Activated CD4-positive, alpha-beta T cell treated with anti-CD3 and anti-CD28 coated beads, Interleukin-2, amount 50 U/mL, for 4 hours (primary cell): ENCODE results near the gene ABHD15.
"Not testable (repeated sequence)": the region's sequence is repeated elsewhere in the genome, so short reads cannot be mapped to it uniquely, and the experiment has no call there.

Experiments
- DNase-seq, 2 experiments: peaks; one replicate each; pipeline ENCODE4 v3.0.0-alpha.2; 2020

Gene ABHD15

DNA sequence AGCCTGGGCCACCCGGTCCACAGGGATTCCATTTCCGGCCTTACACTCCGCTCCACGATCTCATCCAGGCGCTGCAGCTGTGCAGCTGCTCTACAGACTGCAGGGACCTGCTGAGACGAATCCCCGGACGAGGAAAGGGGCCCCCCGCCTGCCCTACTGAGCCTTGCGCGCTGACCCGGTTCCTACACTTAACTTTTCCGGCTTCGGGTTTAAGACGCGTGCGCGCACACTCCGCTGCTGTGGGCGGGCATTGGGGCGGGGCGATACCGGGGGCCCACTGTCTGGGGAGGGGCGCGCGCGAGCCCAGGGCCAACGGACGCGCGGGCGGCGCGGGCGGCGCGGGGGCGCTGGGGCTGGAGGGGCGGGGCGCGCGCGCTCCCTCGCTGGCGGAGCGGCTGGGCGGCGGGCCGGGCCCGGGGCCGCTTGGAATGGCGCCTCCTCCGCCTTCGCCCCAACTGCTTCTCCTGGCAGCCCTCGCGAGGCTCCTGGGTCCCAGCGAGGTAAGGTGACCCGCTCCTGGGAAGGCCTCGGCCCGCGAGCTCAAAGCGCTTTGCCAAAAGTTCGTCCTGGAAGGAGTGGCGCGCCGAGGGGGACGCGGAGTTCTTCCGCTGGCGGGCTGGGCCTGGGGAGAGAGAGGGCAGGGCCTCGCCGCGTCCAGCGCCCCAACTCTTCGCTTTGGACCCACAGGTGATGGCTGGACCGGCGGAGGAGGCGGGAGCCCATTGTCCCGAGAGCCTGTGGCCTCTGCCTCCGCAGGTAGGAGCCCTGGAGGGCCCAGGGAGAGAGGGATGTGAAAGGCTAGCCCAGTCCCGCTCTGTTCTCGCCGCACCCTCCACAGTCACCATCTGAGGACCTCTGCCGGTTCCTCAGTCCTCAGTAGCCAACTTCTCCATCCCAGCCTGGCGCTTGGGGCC, 1.8 kb upstream of the ABHD15 start, which contains the start of gene TP53I13:
TSS of gene TP53I13 (plus strand) at position 371 of the 914 bp plus-strand sequence. CDS start at position 429, 58 bp downstream.
- DNase-seq, result peak; percentile 93

DNA sequence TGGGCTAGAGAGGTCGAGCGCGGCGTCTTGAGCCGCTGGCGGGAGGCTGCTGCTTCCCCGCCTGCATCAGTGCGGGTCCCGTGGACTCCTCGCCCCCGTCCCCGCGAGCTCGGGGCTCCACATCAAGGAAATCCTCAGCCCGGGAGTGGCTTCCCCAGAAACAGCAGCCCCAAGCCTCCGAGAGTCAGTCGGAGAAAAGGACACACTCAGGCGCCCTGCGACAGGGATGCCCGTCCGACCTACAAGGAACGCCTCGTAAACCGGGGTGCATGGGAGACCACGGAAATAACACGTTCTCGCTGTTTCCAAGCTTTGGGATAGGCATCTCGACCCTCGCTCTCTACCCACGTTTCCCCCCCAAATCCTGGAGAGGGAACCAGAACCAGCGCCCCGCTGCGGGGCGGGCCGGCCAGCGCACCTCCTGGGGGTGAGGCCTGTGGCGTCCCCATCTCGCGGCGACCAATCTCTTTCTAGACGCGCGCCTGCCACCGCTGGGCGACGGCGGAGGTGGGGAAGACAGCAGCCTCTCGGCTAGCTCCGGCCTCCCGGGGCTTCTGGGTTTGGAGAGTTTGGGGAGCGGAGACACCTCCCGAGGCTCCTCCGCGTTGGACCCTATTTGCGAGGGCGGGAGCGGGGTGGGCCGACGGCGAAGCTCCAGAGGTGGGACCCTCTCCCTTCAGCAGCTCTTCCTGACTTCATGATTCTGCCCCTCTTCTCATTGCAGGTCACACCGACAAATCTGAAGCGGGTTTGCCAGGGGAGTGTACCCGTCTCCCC, 905 bp upstream of the ABHD15 start:
- DNase-seq, result peak; percentile 63 to 65

DNA sequence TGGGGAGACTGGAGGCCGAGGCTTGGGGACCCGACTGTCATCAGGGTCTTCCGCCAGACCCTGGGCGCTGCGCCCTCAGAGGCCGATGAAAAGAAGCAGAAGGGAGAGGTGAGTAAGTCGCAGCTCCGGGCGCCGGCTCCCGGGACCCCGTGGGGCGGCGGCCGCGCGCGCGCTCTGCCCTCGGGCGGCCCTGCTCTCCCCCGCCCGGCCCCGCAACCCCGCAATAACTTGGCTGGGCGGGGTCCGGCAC, 392 bp upstream of the ABHD15 start:
- no peak for DNase-seq

DNA sequence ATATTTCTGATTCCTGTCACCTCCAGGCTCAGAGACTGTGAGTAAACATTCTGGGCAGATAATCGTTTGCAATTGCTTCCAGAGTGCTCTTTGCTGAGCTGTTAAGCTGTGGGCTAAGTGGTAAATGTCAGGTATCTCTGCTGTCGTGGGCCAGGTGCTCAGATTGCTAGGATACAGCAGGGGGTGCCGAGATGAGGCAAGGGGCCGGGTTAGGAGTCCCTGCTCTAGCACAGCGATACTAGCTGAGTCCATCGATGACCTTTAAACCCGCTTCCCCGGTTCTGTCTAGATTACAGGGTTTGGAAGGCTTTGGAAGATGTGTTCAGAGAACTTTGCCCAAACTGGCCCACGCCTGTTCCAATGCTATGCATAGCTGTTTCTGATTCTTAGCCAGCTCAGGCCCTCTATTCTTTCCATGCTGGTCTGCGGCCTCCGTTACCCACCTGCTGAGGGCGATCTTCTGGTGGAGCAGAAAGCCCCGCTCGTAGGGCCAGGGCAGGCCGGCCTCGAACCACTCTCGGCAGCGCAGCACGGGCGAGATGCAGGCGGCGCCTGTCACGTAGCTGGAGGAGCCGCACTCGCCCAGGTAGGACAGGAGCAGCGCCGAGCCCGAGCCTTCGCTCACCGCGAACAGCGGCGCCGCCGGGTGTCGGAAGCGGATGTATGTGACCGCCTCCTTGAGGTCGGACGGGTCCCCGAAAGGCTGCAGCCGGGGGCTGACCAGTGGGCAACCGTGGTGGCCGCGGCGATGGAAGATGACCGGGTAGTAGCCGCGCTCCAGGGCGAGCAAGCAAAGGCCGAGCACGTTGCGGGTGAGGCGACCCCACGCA, 979 bp downstream of the ABHD15 start:
- peak; percentile 50 to 51 for DNase-seq

DNA sequence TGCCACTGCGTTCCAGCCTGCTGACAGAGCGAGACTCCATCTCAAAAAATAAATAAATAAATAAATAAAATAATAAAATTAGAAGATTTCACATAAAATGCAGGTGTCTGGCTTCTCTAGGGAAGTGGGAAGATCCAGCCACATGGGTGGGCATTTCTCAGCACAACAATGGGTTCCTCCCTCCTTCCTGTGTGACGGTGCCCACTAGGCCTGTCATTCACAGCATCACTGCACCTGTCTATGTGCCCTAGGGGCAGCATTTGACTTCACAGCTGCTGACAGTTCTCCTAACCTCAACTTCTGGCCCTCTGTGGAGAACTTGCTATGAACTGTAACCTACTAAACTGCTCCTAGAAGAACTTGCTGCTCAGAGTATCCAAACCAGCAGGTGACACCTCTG, 3.0 kb downstream of the ABHD15 start:
- DNase-seq, result no peak

DNA sequence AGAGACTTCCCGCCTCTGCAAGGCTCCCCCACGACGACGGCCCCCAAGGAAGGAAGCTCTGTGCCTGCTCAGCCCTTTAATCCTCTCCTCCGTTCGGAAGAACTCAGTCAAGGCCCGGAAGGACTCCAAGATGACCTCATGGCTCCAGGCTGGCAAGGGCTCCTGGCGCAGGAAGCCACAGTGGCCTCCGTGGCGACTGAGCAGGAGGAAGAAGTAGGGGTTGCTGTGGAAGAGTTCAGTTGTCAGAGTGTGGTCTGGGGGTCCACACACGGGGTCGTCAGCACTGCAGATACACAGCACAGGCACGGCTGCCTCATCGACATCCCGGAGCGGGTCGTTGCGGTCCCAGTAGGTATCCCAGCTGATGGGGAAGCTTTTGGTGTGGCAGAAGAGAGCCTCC, 4.2 kb downstream of the ABHD15 start:
- DNase-seq, result no peak

DNA sequence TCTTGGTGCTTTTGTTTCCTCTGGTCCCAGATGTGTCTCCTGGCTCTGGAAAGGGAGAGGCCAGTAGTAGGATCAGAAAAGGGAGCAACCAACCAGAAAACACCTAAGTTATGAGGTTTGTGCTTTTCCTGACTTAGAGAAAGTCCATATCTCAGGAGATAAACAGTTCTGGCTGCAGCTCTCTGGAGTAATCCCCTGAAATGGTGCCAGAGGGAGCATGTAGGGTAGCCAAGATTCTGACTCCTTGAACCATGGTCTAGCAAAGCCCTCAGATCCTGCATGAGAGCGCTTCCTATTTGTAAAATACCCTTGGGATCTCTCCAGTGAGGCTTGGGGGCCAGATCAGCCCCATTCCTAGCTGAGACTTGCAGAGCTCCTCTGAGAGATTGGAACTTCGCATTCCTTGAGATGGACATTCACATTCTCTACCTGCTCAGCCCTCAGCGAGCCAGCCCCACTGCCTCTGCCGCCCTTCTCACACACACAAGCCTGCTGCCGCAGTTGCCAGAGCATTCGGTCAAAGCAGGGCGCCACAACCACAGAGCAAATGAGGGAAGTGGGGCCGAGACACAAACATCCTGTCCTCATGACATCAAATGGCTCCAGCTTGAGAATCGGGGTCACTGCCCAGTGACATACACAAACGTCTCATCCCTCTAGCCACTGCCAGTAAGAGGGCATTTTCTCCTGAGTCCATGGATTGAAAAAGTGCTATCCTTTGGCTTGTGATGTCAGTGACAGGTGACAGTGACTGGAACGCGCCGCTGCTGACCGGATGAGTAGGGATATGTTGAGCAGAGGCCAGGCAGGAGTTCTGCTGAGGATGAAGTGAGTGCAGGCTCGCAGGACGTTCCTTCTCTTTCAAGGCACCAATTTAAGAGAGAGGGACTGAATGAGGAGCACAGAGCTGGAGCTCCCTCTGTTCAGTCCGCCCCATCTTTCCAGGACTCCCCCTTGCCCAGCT, 5.0 kb downstream of the ABHD15 start:
- no peak for DNase-seq

DNA sequence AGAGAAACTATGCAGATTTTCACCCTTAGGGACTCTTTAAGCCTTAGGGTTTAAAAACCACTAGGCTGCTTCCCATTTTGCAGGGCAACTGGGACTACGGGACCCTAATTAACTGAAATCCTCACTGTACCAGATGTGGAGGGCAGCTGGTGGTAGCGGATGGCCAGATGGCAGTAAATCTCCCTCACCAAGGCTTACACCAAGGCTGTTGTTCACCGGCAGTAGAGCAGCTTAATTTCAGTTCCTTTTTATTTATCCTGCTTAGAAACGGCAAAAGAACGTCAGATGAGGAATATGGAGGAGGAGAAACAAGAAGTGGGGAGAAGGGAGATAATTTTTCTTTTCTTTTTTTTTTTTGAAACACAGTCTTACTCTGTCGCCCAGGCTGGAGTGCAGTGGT, 6.5 kb downstream of the ABHD15 start:
- no peak for DNase-seq

DNA sequence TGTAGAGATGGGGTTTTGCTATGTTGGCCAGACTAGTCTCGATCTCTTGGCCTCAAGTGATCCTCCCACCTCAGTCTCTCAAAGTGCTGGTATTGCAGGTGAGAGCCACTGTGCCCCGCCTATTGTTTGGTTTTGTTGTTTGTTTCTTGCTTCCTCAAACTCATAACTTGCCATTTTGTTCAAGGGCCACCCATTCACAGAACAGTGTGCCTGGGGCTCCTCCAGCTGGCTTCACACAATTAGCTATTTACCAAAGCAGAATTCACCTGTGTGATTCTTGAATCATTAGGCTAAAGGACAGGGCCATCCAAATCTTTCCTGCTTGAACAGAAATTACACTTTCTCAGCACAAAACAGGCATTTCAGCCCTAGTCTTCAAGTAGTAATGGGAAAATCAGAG, 7.2 kb downstream of the ABHD15 start:
- no peak for DNase-seq

DNA sequence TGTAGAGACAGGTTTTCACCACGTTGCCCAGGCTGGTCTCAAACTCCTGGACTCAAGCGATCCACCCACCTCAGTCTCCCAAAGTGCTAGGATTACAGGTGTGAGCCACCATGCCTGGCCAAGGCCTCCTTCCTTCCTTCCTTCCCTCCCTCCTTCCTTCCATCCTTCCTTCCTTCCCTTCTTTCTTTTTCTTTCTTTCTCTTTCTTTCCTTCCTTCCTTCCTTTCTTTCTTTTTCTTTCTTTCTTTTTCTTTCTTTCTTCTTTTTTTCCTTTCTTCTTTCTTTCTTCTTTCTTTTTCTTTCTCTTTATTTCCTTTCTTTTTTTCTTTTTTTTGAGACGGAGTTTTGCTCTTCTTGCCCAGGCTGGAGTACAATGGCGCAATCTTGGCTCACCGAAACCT, 8.7 kb downstream of the ABHD15 start:
- DNase-seq, result not testable (repeated sequence)

DNA sequence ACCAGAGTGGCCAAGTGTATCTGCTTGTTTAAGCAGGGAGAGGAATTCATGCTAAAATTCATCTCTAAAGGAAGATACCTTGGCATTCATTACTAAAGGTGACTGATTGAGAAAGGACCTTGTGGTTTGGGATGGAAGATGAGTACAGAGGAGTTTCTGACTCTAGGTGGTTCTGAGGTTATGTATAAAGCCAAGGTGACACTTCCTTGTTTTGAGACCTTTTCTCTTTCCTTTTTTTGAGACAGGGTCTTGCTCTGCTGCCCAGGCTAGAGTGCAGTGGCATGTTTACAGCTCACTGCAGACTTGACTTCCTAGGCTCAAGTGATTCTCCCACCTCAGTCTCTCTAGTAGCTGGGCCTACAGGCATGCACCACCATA, 9.1 kb downstream of the ABHD15 start:
- no peak for DNase-seq

DNA sequence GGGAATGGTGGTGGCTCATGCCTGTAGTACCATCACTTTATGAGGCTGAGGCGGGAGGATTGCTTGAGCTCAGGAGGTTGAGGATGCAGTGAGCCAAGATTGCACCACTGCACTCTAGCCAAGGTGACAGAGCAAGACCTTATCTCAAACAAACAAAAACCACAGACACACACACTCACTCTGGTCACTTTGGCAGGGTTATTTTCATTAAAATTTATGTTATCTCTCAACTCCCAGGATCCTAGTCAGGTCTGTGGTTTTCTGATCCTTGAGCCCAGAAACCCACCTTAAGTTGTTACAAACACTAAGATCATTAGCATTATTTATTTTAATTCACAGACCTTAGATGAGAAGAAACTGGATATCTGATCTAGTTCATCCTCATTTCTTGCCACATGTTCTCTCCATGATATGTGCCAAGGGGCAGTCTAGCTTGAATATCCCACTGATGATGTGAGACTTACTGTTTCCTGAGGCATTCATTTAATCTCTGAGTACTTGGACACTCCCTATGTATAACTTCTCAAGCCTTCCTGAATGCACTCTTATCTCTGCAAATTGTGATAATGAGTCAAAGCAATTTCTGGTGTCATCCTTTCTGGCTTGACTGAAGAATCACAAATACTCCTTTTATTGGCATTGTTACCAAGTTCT, 9.6 kb downstream of the ABHD15 start:
- DNase-seq, result no peak

DNA sequence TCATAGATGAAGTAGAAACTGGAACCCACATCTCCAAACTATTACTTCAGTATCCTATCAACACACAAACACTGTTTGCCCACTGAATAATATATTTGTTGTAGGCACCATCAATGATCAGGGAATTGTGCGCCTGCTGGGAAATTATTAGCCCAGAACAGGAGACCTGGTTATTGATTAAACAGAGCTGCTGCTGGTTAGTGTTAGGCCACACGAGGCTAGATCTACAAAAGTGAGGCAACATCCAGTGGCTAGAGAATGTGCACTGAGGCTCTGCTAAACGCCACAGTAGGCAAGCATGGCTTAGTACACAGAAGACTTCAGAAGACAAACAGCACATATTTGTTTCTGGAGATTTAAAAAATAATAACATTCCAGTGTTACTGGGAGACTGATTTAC, 11.0 kb downstream of the ABHD15 start:
- DNase-seq, result no peak

DNA sequence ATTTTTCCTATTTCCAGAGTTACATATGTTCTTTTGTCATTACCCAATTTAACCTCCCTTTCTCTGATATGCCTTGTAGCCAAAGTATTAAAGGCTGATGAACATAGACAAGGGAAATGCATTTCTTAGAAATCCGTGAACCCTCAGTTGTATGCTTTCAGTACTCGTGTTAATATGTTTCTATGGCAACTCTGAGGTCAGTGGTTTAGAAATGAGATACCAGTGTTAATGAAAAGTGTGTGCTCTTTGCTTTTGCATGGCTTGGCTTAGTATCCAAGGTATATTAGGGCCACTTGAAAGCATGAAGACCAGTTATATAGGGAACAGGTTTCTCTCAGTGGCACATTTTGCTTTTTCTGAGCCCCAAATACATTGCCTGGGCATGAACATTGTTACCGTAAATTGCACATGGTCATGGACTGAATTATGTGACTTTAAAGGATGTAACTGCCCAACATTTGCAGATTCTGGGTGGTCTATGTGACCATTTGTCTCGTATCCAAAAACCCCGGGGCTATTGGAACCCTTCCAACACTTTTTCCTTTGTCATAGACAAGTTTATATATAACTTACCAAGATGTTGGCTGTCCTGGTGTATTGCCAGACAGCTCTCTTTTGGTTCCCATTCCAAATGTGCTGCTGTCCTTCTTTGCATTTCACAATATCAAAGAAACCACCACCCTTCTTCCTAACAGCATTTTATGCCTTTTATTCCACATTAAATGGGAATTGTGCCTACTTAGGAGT, 17.5 kb downstream of the ABHD15 start:
- no peak for DNase-seq

DNA sequence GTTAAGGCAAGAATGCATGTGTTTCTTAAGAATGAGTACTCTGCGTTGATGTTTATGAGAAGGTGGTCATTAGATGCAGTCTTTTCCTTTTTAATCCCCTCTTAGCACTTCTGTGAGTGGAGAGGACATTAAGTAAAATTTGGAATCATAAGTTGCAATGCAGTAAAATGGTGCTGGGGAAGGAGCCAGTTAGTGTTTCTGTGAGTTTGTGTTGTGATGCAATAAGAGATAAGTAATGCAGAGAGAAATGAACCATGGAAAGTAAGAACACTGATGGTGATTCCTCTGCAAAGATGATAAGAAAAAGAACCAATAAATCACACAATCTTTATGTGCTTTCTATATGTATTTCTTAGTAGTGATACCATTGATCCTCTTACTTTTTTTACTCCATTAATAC, 20.0 kb downstream of the ABHD15 start:
- DNase-seq, result no peak

DNA sequence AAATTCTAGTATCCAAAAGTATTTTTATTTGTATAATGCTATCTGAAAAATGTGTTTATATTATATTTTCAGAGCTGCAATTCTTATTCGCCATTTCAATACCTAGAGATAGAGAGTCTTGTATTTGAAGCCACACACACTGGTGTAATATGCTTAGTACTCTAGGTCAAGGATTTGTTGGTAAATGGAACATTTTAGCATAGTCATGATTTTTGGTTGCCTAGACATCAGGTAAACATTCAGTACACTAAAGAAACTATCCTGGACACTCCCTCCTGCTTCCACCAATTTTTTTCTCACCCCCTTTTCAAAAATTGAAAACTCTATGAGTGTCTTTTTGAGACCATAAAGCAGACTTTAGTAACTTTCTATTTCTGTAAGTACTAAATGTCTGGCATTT, 20.8 kb downstream of the ABHD15 start:
- no peak for DNase-seq

DNA sequence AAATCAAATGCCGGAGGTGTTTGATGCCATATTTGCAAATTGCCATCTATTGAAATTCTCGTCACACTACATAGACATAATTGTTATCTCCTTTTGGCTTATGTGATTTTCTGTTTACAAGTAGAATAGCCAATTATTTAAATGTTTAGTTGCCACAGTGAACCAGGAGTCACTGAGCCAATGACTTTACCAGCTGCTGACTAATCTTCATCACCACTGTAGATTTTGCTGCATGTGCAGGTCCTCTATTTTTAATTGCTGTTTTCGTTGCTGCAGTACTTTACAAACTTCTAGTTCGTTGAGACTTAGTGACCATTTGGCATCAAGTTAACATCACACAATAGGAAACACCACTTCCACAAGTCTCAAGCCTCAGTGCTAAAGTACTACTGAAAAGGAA, 22.8 kb downstream of the ABHD15 start:
- no peak for DNase-seq

DNA sequence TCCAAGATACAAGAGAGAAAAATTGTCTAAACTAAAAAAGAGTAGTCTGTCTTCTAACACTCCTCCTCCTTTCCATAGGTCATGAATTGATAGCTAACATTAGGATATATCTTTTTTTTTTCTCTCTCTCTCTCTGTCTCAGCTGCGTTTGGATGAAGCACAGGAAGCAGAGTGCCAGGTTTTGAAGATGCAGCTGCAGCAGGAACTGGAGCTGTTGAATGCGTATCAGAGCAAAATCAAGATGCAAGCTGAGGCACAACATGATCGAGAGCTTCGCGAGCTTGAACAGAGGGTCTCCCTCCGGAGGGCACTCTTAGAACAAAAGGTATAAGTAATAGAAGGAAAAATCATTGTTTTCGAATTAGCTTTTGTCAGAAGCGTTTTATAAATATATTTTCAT, 32.9 kb downstream of the ABHD15 start:
- no peak for DNase-seq

DNA sequence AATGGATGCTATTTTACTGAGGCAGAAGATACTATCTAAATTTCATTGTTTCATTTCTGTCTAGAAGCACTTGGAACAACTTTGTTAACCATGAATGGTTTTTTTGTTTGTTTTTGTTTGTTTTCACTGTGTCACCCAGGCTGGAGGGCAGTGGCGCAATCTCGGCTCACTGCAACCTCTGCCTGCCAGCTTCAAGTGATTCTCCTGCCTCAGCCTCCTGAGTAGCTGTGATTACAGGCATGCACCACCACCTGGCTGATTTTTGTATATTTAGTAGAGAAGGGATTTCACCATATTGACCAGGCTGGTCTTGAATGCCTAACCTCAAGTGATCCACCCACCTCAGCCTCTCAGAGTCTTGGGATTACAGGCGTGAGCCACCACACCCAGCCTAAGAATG, 40.5 kb downstream of the ABHD15 start:
- DNase-seq, result no peak

DNA sequence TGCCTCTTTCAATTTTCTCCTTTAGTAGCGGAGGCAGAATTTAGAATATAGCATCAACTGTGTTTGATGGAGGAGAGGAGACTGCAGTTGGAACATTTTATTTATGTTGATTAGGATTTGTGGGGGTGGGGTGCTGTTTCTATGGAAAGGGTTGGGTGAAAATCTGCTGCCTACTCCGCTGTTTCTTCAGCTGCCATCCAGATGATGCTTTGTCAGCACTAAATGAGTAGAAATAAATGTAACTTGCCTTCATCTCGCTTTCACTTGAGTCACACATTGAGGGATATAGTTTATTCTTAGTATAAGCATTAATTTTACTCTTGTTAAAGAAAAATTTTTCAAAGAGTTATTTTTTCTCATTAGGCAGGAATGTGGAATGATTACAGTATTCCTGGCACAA, 42.1 kb downstream of the ABHD15 start:
- no peak for DNase-seq

DNA sequence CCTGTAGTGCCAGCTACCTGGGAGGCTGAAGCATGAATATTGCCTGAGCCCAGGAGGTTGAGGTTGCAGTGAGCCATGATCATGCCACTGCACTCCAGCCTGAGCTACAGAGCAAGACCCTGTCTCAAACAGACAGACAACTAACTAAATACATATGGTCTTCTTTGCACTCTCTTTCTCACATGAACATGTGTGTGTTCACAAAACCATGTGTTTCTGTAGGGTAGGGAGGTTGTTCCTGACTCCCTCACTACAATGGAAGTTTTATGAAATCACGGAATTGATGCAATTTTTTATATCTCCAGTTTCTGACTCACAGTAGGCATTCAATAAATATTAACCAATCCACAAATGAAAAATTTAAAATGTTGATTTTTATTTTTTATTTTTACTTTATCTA, 48.5 kb downstream of the ABHD15 start:
- no peak for DNase-seq
